Pons (tissue), 1 donor: ENCODE results near the gene SF3B3.

ENCODE experiments used
- DNase-seq: peaks from one replicate; pipeline ENCODE4 v3.0.0-alpha.2; 2016; ENCODE audit warnings: low spot score

SF3B3 gene

GRCh38 chr16:70589998-70590471 is 66.4 kb downstream of the SF3B3 start:
- no peak for DNase-seq

DNA sequence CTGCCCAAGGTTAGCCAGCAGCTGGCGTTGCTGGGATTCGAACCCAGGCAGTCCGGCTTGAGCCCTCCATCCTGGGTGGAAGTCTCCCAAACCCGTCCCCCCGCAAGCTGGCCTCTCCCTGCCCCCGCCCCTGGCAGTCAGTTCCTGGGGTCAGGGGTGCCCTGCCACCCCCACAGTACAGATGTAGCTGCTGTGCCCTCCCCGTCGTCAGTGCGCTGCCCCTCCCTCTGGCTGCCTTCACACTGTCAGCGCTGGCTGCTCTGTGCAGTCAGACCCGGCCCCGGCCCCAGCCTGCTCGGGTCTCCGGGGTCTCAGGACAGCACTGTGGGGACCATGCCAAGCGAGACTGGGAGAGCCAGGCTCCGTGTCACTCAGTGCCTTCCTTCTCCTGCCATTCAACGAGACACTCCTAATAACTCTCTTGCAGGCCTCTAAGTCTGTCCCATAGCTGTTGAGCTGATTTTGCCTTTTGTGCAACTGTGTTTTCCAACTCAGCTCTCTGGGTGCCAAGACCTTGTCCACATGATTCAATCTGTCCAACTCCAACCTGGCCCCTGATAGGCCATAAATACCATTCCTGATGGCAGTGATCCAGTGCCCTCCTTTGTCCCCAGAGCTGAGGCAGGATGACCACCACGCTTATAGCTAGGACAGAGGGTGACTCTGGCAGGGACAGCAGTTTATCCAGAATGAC is 67.3 kb downstream of the SF3B3 start:
- no peak for DNase-seq

DNA sequence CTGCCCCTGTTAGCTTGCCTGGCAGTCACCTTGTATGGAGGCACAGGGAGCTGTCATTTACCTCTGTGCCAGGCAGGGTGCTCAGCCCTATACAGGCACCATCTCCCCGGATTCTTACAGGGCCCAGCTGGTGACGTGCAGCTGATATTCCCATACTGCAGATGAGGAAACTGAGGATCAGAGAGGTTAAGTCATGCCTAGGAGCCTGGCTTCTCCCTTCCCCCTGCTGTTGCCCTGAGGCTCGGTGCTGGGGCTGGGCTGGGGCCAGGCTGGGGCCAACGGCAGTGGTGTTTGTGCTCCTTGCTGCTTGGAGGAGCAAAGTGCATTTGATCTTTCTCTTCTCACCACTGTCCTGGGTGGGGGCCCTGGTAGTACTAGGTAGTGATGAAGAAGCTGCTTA is 68.0 kb downstream of the SF3B3 start:
- no peak for DNase-seq

GRCh38 chr16:70592106-70592571 is 68.5 kb downstream of the SF3B3 start:
- DNase-seq: no peak

DNA sequence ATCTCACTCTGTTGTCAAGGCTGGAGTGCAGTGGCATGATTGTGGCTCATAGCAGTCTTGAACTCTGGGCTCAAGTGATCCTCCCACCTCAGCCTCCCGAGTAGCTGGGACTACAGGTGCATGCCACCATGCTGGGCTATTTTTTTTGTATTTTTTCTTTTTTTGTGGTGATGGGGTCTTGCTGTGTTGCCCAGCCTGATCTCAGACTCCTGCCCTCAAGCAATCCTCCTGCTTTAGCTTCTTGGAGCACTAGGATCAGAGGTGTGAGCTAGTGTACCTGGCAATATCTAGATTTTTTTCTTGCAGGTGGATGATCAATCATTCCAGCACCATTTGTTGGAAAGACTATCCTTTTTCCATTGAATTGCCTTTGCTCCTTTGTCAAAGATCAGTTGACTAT is 69.9 kb downstream of the SF3B3 start:
- no peak for DNase-seq

DNA sequence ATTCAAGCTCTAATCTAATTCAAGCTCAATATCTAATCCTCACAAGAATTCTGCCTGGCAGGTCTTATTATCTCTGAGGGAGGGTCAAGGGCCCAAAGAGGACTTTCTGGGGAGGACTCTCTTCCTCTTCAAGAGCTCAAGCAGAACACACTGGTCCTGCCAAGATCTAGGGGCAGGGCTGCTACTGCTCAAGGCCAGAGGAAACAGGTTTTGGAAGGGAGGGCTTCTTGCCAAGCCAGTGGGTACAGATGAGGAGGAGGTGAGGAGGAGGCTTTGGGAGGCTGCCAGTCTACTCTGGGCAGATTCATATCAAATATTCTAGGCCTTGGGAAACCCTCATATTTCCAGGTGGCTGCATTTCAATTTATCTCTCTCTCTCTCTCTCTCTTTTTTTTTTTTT is 71.0 kb downstream of the SF3B3 start:
- no peak for DNase-seq

GRCh38 chr16:70597135-70597835 is 73.7 kb downstream of the SF3B3 start:
- no peak for DNase-seq

DNA sequence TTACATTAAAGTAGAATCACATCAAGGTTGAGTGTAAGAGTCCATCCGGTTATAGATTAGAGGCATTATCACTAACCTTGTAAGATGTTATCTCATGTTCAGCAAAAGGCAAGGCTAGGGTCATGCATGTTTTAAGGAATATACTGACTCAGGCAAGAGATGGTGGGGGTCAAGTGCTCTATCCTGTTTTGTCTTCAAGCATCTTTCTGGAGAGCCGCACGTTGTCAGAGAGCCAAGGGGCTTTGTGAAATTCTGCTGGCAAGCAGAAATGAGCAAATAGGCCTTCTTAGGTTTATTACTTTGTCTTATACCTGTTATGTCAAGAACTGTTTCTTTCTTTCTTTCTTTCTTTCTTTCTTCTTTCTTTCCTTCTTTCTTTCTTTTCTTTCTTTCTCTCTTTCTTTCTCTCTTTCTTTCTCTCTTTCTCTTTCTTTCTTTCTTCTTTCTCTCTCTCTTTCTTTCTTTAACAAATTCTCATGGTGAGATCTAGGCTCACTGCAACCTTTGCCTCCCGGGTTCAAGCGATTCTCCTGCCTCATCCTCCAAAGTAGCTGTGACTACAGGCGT is 75.4 kb downstream of the SF3B3 start:
- DNase-seq: no peak

- no peak for DNase-seq
Measured at GRCh38 chr16:70600730-70601129, 77.1 kb downstream of the SF3B3 start.

- DNase-seq: no peak
Measured at GRCh38 chr16:70601576-70602575, 78.3 kb downstream of the SF3B3 start.

- no peak for DNase-seq
Measured at GRCh38 chr16:70602831-70603230, 79.2 kb downstream of the SF3B3 start.

DNA sequence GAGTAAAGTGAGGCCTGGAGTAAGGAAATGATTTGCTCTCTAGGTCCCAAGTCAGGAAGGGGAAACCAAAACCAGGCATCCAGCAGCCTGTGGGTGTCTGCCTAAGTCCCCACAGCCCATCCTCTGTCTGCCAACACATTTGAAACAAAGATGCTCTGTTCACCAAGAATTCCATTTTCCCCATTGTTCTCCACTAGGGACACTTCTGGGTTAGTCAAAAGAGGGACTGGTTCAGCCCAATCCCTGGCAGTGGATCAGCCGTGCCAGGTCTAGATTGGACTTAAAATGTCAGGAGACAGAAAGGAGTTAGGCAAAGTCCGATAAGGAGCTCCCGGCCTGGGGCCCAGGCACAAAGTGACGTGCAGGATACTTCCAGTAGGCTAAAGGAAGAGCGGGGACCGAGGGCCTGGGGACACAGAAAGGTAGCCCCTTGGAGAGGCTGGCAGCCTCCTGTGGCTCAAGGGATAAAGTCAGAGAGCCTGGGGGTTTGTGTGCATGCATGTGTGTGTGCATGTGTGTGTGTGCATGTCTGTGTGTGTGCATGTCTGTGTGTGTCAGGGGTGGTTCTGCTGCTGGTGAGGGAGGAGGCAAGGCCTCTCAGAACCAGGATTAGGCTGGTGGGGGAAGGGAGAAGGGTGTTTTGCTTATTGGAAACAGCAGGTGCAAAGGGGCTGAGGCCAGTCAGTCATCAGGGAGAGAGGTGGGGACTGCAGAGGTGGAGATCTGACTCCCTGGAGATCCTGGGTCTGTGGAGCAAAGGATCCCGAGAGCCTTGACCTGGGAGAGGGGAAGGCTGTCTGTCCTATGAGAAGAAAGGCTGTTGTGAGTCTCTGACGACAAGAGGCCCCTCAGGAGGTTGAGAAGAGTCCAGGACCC is 81.0 kb downstream of the SF3B3 start:
- peak; percentile 89 for DNase-seq

DNA sequence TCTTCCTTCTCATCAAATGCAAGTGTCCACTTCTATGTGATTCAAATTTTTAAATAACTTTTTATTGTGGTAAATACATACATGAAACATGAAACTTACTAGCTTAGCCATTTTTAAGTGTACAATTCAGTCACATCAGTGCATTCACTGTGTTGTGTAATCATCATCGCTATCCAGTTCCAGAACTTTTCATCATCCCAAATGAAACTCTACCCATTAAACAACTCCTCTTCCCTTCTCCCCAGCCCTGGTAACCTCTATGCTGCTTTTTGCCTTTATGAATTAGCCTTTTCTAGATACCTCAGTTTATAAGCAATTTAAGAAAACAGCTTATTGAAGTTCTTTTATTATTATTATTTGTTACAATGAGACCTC is 81.7 kb downstream of the SF3B3 start:
- DNase-seq: no peak

DNA sequence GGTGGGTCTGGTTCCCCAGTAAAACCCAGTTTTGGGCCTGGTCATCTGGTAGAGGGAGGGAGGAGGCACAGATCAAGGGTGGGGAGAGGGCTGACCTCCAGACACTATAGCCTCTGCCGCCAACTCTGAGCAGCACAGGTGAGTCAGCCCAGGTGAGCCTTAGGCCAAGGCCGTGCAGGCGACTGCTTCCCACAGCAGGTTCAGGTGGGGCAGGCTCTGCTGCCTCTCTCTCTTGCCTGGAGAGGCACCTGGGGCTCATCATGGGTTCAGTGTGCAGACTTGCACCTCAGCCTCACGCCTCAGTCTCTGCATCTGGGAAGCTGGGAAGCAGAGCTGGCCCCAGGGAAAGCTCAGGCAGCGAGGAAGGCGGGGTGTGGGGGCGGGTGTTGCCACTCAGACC is 84.9 kb downstream of the SF3B3 start:
- no peak for DNase-seq

GRCh38 chr16:70610273-70611223 is 86.9 kb downstream of the SF3B3 start:
- DNase-seq: no peak

DNA sequence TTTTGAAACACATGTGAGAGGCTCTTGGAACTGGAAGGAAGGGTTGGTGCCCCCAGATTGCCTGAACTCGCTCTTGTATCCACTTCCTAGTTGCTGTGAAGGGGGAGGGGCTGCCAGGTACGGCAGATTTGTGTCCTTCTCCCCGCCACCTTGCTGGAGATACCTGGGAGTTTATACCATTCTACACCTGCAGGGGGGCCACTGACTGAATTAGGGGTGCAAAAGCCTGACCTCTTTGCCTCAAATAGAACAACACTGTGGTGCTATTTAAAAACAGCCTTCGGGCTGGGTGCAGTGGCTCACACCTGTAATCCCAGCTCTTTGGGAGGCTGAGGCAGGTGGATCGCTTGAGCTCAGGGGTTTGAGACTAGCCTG is 87.6 kb downstream of the SF3B3 start:
- DNase-seq: no peak

GRCh38 chr16:70611785-70612303 is 88.2 kb downstream of the SF3B3 start:
- no peak for DNase-seq

DNA sequence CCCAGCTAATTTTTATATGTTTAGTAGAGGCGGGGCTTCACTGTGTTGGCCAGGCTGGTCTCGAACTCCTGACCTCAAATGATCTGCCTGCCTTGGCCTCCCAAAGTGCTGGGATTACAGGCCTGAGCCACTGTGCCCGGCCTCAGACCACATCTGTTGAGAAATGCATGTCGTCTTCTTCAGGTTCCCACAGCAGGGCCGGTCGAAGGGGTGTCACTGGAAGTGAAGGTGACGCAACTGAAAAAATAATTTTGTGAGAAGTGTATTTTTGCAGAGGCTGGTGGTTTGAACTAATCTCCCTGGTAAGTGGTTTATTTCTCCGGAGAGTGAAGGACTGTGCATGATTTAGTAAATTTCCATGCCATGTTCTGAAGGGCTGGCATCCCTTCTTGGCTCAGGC is 89.3 kb downstream of the SF3B3 start:
- DNase-seq: no peak

DNA sequence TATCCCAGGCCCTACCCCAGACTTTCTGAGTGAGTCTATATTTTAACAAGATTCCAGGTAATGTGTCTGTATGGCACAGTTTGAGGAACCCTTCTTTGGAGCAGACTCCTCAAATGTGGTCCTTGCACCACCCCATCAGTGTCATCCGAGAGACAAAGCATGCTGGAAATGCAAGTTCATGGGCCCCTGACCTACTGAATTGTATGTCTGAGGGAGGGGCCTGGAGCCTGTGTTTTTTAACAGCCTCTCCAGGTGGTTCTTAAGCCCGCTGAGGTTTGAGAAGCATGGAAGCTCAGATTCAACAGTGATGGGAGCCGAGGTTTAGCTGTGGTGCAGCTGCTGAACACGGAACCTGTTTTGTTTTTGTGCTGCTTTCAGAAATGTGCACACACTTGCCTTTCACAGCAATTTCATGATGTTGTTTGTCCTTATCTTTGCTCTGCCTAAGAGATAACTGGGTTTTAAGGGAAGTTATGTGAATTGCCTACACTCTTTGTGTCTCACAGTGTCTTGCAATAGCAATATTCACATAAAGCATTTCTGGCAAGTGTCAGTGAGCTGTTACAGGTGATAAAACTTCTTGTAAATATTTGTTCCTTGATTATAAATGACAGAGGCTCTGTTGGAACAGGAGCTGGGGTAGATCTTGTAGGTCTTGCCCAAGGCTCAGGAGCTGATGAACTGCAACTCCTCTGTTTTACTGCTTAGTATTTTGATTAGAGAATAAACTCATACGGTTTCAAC is 90.8 kb downstream of the SF3B3 start:
- no peak for DNase-seq
